Gastrocnemius medialis (tissue), 4 donors: Measurements from ENCODE around the gene UBE3B. TPM values are rescaled to one million over a fixed set of nuclear protein-coding genes. Genes with fewer than 3 reads are reported as not detected.
"Not testable (repeated sequence)": the region's sequence is repeated elsewhere in the genome, so short reads cannot be mapped to it uniquely, and the experiment has no call there.

Source experiments
- ATAC-seq, 2 donors: fragments of 150-250 bp; one replicate each; pipeline ENCODE4 v1.9.1; 2016
- DNase-seq, 2 donors: peaks; one replicate each; pipeline ENCODE4 v3.0.0-alpha.2; 2019
- H3K27ac ChIP-seq, 4 donors: fragments of 200-600 bp; sonication (generic); 1 replicate in 1 of 4; 2 replicates in 3 of 4; pipeline ENCODE4 v1.5.1; 2016 to 2018; ENCODE audit warnings: mild to moderate bottlenecking in 2 of 4, moderate library complexity in 1 of 4
- H3K27me3 ChIP-seq, 3 donors: fragments of 200-600 bp; sonication (generic) in 2 of 3; 1 replicate in 1 of 3; 2 replicates in 2 of 3; pipeline versions ENCODE4 v1.5.1 to v1.6.0; 2016 to 2019; ENCODE audit warnings: mild to moderate bottlenecking in 1 of 3, moderate library complexity in 1 of 3
- H3K36me3 ChIP-seq, 2 donors: fragments of 200-600 bp; sonication (generic) in 1 of 2; one replicate each; pipeline ENCODE4 v1.5.1; 2017 to 2018
- H3K4me1 ChIP-seq, 2 donors: fragments of 200-600 bp; sonication (generic) in 1 of 2; one replicate each; pipeline ENCODE4 v1.5.1; 2016 to 2017; ENCODE audit warnings: mild to moderate bottlenecking in 2 of 2
- H3K4me3 ChIP-seq, 4 donors: fragments of 200-600 bp; sonication (generic) in 3 of 4; 1 replicate in 1 of 4; 2 replicates in 3 of 4; pipeline ENCODE4 v1.5.1; 2016 to 2019; ENCODE audit warnings: mild to moderate bottlenecking in 2 of 4
- H3K9me3 ChIP-seq, 3 donors: fragments of 200-600 bp; sonication (generic) in 2 of 3; 1 replicate in 1 of 3; 2 replicates in 2 of 3; pipeline ENCODE4 v1.5.1; 2016 to 2019
- CTCF ChIP-seq, 5 experiments: fragments of 450-650 bp in 3 of 5; fragments of 200-600 bp in 2 of 5; sonication (generic) in 2 of 5; IDR thresholded peaks in 4 of 5; conservative IDR thresholded peaks in 1 of 5; 1 replicate in 4 of 5; 2 replicates in 1 of 5; pipeline ENCODE4 v1.5.1; 2016 to 2019; ENCODE audit warnings: antibody characterized with exemption in 5 of 5, mild to moderate bottlenecking in 3 of 5, moderate library complexity in 3 of 5
- POLR2A ChIP-seq, 2 donors: fragments of 450-650 bp; IDR thresholded peaks; one replicate each; pipeline ENCODE4 v1.6.1; 2017; ENCODE audit warnings: antibody characterized with exemption in 2 of 2, mild to moderate bottlenecking in 2 of 2, moderate library complexity in 2 of 2
- in situ Hi-C, 4 donors: fragments of 200-750 bp; cut with MboI; loops; one replicate each; pipeline versions ENCODE4 v1.15.0 to v1.8.0; 2017; ENCODE audit warnings: low sequenced_read_pairs in 4 of 4
- intact Hi-C: fragments of 100-400 bp; cut with DNase I; formaldehyde crosslinking; loops from one replicate; pipeline ENCODE4 v1.15.1; 2023; ENCODE audit warnings: low total_unique reads
- total RNA-seq, 4 donors: library from RNA; depleted of rRNA; stranded (reverse); fragments of >200 nt; gene quantifications; one replicate each; pipeline versions ENCODE4 v1.1.0 to v1.2.3, GENCODE V29; 2016

Gene UBE3B
- total RNA-seq = 10 to 100 TPM; 44.8 to 58.2 (median 55.9) TPM

DNA sequence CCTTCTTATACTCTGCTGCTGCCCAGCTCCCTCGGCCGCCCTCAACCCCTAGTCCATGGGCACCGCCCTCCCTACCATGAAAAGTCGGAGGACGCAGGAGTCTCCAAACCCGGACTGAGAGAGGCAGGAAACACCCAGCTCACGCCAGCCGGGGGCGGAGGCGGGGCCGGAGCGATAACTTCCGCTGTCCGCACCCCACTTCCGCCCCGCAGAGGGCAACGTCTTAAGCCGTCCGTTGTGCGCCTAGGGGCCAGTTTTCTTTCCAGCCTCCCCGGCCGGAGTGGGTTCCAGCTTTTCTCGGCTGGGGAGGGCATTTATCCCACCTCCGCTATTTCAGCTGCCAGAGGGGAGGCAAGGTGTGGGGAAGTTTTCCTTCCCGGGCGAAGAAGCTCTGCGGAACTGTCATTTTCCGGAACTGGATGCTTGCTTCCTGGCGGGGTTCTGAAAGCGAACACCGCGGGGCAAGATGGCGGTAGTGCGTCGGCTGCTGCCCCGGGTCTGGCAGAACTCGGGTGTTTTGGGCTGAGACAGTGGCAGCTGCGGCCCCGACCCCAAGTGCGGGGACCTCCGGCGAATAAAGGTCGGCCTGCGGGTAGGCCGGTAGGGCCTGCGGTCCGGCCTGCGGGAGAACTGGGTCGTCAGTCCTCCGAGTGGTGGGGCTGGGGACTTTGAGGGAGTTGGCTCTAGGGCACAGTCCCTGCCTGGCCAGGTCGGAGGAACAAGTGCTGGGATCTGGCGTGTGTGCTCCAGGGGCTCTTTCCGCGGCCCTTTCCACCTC is at the start of gene UBE3B, which contains the start of gene KCTD10:
UBE3B (plus strand) TSS at position 450 of the 778 bp plus-strand sequence. CDS start 5,918 bp downstream, outside the sequence.
KCTD10 (minus strand) TSS at position 116 of the 778 bp plus-strand sequence; CDS start at position 78, 38 bp downstream.
- Histone ChIP-seq H3K9me3 (no peaks in the 10 kb centered on the region), H3K27ac (peak within 1 kb of the TSS; percentile 97 to 99 (median 98)), H3K27me3 (no peaks in the 10 kb centered on the region), H3K4me1 (peaks cover 26 to 33% of the 10 kb centered on the region in 2 donors), H3K36me3 (peaks cover 0 to 4% of the 10 kb centered on the region in 2 donors), H3K4me3 (peak within 1 kb of the TSS; percentile 70 to 96 (median 87))
- ATAC-seq (peak; percentile 94 to 95), DNase-seq (peak; percentile 73 to 81)
- TF ChIP-seq POLR2A (IDR thresholded peaks at IDR 0.05) (peak; percentile 49 to 54), CTCF (IDR thresholded peaks at IDR 0.05 in 4 of 5, conservative IDR thresholded peaks at IDR 0.05 in 1 of 5) (peak in 3 of 5 experiments; percentile 27 to 35 (median 27))
- in situ Hi-C loops = loop anchor here in 2 of 4 donors (5.0 to 10.0 kb wide), 2 partner anchors 45 to 53 kb away; no protein-coding TSS in a partner anchor
- intact Hi-C loops = loop anchor here (2.0 kb wide), 1 partner anchor 45 kb away; no protein-coding TSS in a partner anchor

DNA sequence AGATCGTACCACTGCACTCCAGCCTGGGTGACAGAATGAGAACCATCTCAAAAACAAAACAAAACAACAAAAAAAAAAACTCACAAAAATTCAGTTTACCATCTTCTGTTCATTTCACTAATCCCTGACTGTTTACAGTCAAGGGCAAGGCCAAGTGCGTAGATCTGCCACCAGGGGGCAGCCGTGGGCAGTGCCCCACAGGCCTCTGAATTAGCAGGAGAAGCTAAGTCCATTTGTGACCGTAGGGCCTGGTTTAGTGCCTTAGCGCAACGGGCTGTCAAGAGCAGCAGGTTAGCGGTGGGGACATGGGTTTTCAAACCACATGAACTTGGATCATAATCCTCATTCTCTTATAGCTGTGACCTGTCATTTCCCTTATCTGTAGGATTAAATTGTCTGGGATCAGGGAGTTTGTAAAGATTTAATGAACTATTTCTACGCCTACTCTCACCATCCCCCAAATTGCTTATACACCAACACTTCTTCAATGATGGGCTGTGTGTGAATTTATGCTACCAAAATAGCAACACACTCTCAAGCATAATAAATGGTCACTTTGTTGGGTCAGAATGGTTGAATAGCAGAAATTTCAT is 49.3 kb upstream of the UBE3B start:
- peaks cover 0 to 8% of the 10 kb centered on the region in 2 donors for H3K4me1 ChIP-seq
- no peak overlapping the region for H3K4me3 ChIP-seq
- TF ChIP-seq CTCF (IDR thresholded peaks at IDR 0.05 in 4 of 5, conservative IDR thresholded peaks at IDR 0.05 in 1 of 5) (peak; percentile 70 to 97 (median 80)), POLR2A (IDR thresholded peaks at IDR 0.05) (no peak)
- H3K36me3 ChIP-seq = no peaks in the 10 kb centered on the region
- no peaks in the 10 kb centered on the region for H3K9me3 ChIP-seq
- in situ Hi-C loops (loop anchor here in 1 of 4 donors (10.0 kb wide), 1 partner anchor 47 kb away; the partner anchor contains the start of genes KCTD10 and UBE3B), intact Hi-C loops (loop anchor here (5.0 to 10.0 kb wide), 3 partner anchors 89 to 449 kb away; no protein-coding TSS in a partner anchor)
- ATAC-seq (peak; percentile 87 to 93), DNase-seq (peak; percentile 33 to 66)
- no peaks in the 10 kb centered on the region for H3K27me3 ChIP-seq
- H3K27ac ChIP-seq = no peak overlapping the region

- not testable (repeated sequence) for H3K27me3 ChIP-seq, H3K27ac ChIP-seq, H3K4me3 ChIP-seq, H3K36me3 ChIP-seq, H3K9me3 ChIP-seq, DNase-seq, ATAC-seq
- intact Hi-C loops (loop anchor here (5.0 to 10.0 kb wide), 3 partner anchors 88 to 448 kb away; no protein-coding TSS in a partner anchor), in situ Hi-C loops (loop anchor here in 1 of 4 donors (10.0 kb wide), 1 partner anchor 46 kb away; the partner anchor contains the start of genes KCTD10 and UBE3B)
- H3K4me1 ChIP-seq = peaks cover 0 to 14% of the 10 kb centered on the region in 2 donors
These were observed 48.6 kb upstream of the UBE3B start for GRCh38 chr12:109428804-109429203.

DNA sequence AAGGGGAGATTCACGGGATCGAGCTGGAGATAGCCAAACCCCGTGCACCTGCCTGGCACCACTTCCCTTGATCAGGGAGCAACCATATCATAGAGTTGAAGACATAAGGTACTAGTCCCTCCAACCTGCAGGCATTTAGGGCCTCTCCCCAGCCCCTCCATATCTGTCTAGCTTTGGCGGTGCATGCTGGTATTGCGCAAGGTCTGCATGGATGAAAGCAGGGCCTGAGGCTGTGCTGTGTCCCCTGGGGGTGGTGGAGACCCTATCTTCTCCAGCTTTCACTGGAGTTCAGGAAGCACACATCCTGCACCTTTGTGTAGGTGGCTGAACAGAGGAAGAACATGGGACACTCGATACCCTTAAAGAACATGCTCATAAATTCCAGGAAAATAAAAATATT is 47.2 kb upstream of the UBE3B start:
- intact Hi-C loops = no loop called here

More for the DNA sequence above, 47.2 kb upstream of the UBE3B start:
- Histone ChIP-seq H3K27me3 (no peaks in the 10 kb centered on the region), H3K36me3 (no peaks in the 10 kb centered on the region), H3K4me1 (peaks cover 0 to 14% of the 10 kb centered on the region in 2 donors), H3K27ac (no peak overlapping the region), H3K9me3 (no peaks in the 10 kb centered on the region), H3K4me3 (no peak overlapping the region)
- DNase-seq (no peak), ATAC-seq (no peak)
- no peak for TF ChIP-seq CTCF (IDR thresholded peaks at IDR 0.05 in 4 of 5, conservative IDR thresholded peaks at IDR 0.05 in 1 of 5)
- TF ChIP-seq POLR2A (IDR thresholded peaks at IDR 0.05) = no peak
- in situ Hi-C loops = loop anchor here in 1 of 4 donors (5.0 kb wide), 1 partner anchor 47 kb away; the partner anchor contains the start of genes KCTD10 and UBE3B
